Amniotic epithelial cell (primary cell): ENCODE data around the gene AK6.
"Not testable (repeated sequence)": the region's sequence is repeated elsewhere in the genome, so short reads cannot be mapped to it uniquely, and the experiment has no call there.

ENCODE experiments used
- DNase-seq: peaks from one replicate; pipeline ENCODE4 v3.0.0-alpha.2; 2010; ENCODE audit warnings: low read depth

AK6 gene

GRCh38 chr5:69335341-69335935, 33.9 kb downstream of the AK6 start:
- DNase-seq = peak; percentile 12

- DNase-seq = peak; percentile 72
Measured at GRCh38 chr5:69334793-69335268, 34.5 kb downstream of the AK6 start.

- DNase-seq = not testable (repeated sequence)
Measured at GRCh38 chr5:69333668-69334315, 35.5 kb downstream of the AK6 start.

GRCh38 chr5:69331528-69332445, 37.5 kb downstream of the AK6 start:
- DNase-seq = no peak

- DNase-seq = no peak
Measured at GRCh38 chr5:69329905-69330489, 39.3 kb downstream of the AK6 start.

- no peak for DNase-seq
Measured at GRCh38 chr5:69326365-69326764, 43.0 kb downstream of the AK6 start.

GRCh38 chr5:69317391-69317790, 51.9 kb downstream of the AK6 start:
- DNase-seq = no peak

- DNase-seq = no peak
Measured at GRCh38 chr5:69315972-69316371, 53.3 kb downstream of the AK6 start.

- DNase-seq = no peak
Measured at GRCh38 chr5:69313428-69313827, 55.9 kb downstream of the AK6 start.

GRCh38 chr5:69312459-69313160, 56.7 kb downstream of the AK6 start:
- DNase-seq = no peak

- DNase-seq = no peak
Measured at GRCh38 chr5:69309380-69309779, 59.9 kb downstream of the AK6 start.

- DNase-seq = no peak
Measured at GRCh38 chr5:69308046-69308553, 61.2 kb downstream of the AK6 start.

- peak; percentile 9 for DNase-seq
Measured at GRCh38 chr5:69305512-69305911, 63.8 kb downstream of the AK6 start.
